Omental fat pad (tissue), 4 donors: ENCODE results near the gene TEX22. TPM values are rescaled to one million over a fixed set of nuclear protein-coding genes. Genes with fewer than 3 reads are reported as not detected.

ENCODE experiments used
- ATAC-seq: fragments of 150-250 bp; one replicate; pipeline ENCODE4 v1.9.1; 2016; ENCODE audit warnings: mild to moderate bottlenecking, moderate library complexity; ENCODE audit not compliant: low FRiP score
- DNase-seq: peaks from one replicate; pipeline ENCODE4 v3.0.0-alpha.2; 2019; ENCODE audit warnings: low spot score
- CTCF ChIP-seq, 3 donors: fragments of 450-650 bp; IDR thresholded peaks; one replicate each; pipeline ENCODE4 v1.5.1; 2016 to 2017; ENCODE audit warnings: antibody characterized with exemption in 3 of 3, mild to moderate bottlenecking in 3 of 3, moderate library complexity in 2 of 3
- total RNA-seq, 4 donors: library from RNA; depleted of rRNA; stranded (reverse); fragments of >200 nt; gene quantifications; one replicate each; pipeline ENCODE4 v1.1.0, GENCODE V29; 2016

The TEX22 gene
- total RNA-seq, 4 donors from 2014 or later: 0.24 to 0.47 TPM; not detected in 2

GRCh38 chr14:105400016-105400415, 1.7 kb downstream of the TEX22 start:
- ATAC-seq: no peak
- DNase-seq: no peak
- no peak for TF ChIP-seq CTCF (IDR thresholded peaks at IDR 0.05)

GRCh38 chr14:105401699-105402098, 3.4 kb downstream of the TEX22 start:
- ATAC-seq (no peak), DNase-seq (no peak)
- no peak for TF ChIP-seq CTCF (IDR thresholded peaks at IDR 0.05)

DNA sequence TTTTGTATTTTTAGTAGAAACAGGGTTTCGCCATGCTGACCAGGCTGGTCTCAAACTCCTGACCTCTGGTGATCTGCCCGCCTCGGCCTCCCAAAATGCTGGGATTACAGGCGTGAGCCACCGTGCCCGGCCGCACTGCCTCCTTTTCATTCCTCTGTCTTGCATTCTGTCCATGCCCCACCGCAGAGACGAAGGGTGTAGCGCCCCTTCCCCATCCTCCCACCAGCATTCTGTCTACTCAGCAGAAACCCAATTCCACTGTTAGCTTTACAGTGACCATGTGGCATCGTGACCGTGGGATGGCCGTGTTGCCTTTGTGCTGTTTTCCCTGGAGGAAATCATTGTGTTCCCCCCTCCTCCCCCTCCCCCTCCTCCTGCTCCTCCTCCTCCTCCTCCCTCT, 10.3 kb downstream of the TEX22 start:
- ATAC-seq (no peak), DNase-seq (no peak)
- no peak for TF ChIP-seq CTCF (IDR thresholded peaks at IDR 0.05)

DNA sequence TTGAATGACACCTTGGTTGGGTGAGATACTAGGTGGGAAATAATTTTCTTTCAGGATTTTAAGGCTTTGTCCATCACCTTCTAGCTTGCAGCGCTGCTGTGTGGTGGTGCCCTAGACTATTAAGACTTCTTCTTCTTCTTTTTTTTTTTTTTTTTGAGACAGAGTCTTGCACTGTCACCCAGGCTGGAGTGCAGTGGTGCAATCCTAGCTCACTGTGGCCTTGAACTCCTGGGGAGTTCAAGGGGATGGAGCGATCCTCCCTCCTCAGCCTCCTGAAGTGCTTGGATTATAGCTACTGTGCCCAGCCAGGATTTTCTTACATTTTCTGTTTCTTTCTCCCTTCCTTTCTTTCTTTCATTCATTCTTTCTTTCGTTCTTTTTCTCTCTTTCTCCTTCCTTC, 11.0 kb downstream of the TEX22 start:
- ATAC-seq (no peak), DNase-seq (no peak)
- TF ChIP-seq CTCF (IDR thresholded peaks at IDR 0.05): no peak

GRCh38 chr14:105410642-105411016, 12.3 kb downstream of the TEX22 start:
- TF ChIP-seq CTCF (IDR thresholded peaks at IDR 0.05): no peak
- no peak for ATAC-seq
- DNase-seq: no peak

GRCh38 chr14:105411017-105411941, 12.9 kb downstream of the TEX22 start:
- TF ChIP-seq CTCF (IDR thresholded peaks at IDR 0.05): no peak
- DNase-seq (no peak), ATAC-seq (peak; percentile 54)
